ENCODE data around the gene AOPEP. TPM values are rescaled to one million over a fixed set of nuclear protein-coding genes. Genes with fewer than 3 reads are reported as not detected.

The AOPEP gene
- polyA plus RNA-seq, 1 donor from 2014 or later, result 10.0 TPM

GRCh38 chr9:94767331-94768072, 41.0 kb downstream of the AOPEP start:
- Histone ChIP-seq H3K27ac (ENCODE audit: low read length) (no peak overlapping the region), H4K20me1 (ENCODE audit: insufficient read depth) (no peaks in the 10 kb centered on the region), H2AFZ (ENCODE audit: low read depth, low read length) (no peak overlapping the region), H3K27me3 (ENCODE audit: insufficient read depth, low read depth, low read length) (no peaks in the 10 kb centered on the region), H3K9me3 (ENCODE audit: low read length) (no peaks in the 10 kb centered on the region), H3K79me2 (replicated peaks; ENCODE audit: insufficient read depth, low read length) (peaks cover 4% of the 10 kb centered on the region), H3F3A (ENCODE audit: insufficient read depth, low read length, poor library complexity, severe bottlenecking) (no peaks in the 10 kb centered on the region), H3K4me2 (ENCODE audit: low read length) (no peak overlapping the region), H3K9me2 (ENCODE audit: insufficient read depth, low read length) (no peaks in the 10 kb centered on the region), H3K4me3 (ENCODE audit: low read length) (no peak overlapping the region), H3K9ac (ENCODE audit: low read length) (no peak overlapping the region), H3K36me3 (ENCODE audit: insufficient read depth, low read length) (no peaks in the 10 kb centered on the region)
- TF ChIP-seq MXI1 (conservative IDR thresholded peaks at IDR 0.05; ENCODE audit: poor library complexity, severe bottlenecking), result no peak
- no peak for TF ChIP-seq POLR2AphosphoS5 (IDR thresholded peaks at IDR 0.05)
- no peak for TF ChIP-seq EP300 (conservative IDR thresholded peaks at IDR 0.05; ENCODE audit: poor library complexity, severe bottlenecking)
- TF ChIP-seq SMC3 (conservative IDR thresholded peaks at IDR 0.05; ENCODE audit: poor library complexity), result no peak

GRCh38 chr9:94768766-94769165, 42.3 kb downstream of the AOPEP start:
- Histone ChIP-seq H3K27me3 (ENCODE audit: insufficient read depth, low read depth, low read length) (no peaks in the 10 kb centered on the region), H3K27ac (ENCODE audit: low read length) (no peak overlapping the region), H3F3A (ENCODE audit: insufficient read depth, low read length, poor library complexity, severe bottlenecking) (no peaks in the 10 kb centered on the region), H3K36me3 (ENCODE audit: insufficient read depth, low read length) (no peaks in the 10 kb centered on the region), H3K79me2 (replicated peaks; ENCODE audit: insufficient read depth, low read length) (peaks cover 4% of the 10 kb centered on the region), H3K9me2 (ENCODE audit: insufficient read depth, low read length) (no peaks in the 10 kb centered on the region), H3K4me3 (ENCODE audit: low read length) (no peak overlapping the region), H3K9me3 (ENCODE audit: low read length) (no peaks in the 10 kb centered on the region), H4K20me1 (ENCODE audit: insufficient read depth) (no peaks in the 10 kb centered on the region), H2AFZ (ENCODE audit: low read depth, low read length) (no peak overlapping the region), H3K9ac (ENCODE audit: low read length) (no peak overlapping the region), H3K4me2 (ENCODE audit: low read length) (no peak overlapping the region)
- TF ChIP-seq EZH2 (IDR thresholded peaks at IDR 0.05; ENCODE audit: borderline replicate concordance, insufficient read depth, low read length, poor library complexity, severe bottlenecking) (no peak), POLR2AphosphoS5 (IDR thresholded peaks at IDR 0.05) (no peak), TAF1 (IDR thresholded peaks at IDR 0.05; ENCODE audit: low read depth) (no peak), RAD21 (conservative IDR thresholded peaks at IDR 0.05) (no peak), CTCF (IDR thresholded peaks at IDR 0.05; ENCODE audit: poor library complexity, severe bottlenecking) (no peak), MXI1 (conservative IDR thresholded peaks at IDR 0.05; ENCODE audit: poor library complexity, severe bottlenecking) (no peak), EP300 (conservative IDR thresholded peaks at IDR 0.05; ENCODE audit: poor library complexity, severe bottlenecking) (no peak), SMC3 (conservative IDR thresholded peaks at IDR 0.05; ENCODE audit: poor library complexity) (no peak)
- TF ChIP-seq, protein P1, sequence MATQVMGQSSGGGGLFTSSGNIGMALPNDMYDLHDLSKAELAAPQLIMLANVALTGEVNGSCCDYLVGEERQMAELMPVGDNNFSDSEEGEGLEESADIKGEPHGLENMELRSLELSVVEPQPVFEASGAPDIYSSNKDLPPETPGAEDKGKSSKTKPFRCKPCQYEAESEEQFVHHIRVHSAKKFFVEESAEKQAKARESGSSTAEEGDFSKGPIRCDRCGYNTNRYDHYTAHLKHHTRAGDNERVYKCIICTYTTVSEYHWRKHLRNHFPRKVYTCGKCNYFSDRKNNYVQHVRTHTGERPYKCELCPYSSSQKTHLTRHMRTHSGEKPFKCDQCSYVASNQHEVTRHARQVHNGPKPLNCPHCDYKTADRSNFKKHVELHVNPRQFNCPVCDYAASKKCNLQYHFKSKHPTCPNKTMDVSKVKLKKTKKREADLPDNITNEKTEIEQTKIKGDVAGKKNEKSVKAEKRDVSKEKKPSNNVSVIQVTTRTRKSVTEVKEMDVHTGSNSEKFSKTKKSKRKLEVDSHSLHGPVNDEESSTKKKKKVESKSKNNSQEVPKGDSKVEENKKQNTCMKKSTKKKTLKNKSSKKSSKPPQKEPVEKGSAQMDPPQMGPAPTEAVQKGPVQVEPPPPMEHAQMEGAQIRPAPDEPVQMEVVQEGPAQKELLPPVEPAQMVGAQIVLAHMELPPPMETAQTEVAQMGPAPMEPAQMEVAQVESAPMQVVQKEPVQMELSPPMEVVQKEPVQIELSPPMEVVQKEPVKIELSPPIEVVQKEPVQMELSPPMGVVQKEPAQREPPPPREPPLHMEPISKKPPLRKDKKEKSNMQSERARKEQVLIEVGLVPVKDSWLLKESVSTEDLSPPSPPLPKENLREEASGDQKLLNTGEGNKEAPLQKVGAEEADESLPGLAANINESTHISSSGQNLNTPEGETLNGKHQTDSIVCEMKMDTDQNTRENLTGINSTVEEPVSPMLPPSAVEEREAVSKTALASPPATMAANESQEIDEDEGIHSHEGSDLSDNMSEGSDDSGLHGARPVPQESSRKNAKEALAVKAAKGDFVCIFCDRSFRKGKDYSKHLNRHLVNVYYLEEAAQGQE (IDR thresholded peaks at IDR 0.05; ENCODE audit: borderline replicate concordance), result no peak
